ENCODE measurements around the gene CIRBP. TPM values are rescaled to one million over a fixed set of nuclear protein-coding genes. Genes with fewer than 3 reads are reported as not detected.
A peak's percentile ranks its signal among the peaks of the same experiment; 100 is the strongest.

Gene CIRBP
- total and polyA plus RNA-seq, 9 of the 15 experiments (the other 6 are each of a cell fraction or from before 2014, with no cell fraction given): 20.5 to 327 (median 176) TPM

GRCh38 chr19:1274852-1275259, 5.7 kb downstream of the CIRBP start (continued):
- TF ChIP-seq ZHX1 (conservative IDR thresholded peaks at IDR 0.05; ENCODE audit: low read length): no peak
- peak; percentile 13 for TF ChIP-seq U2AF1 (optimal IDR thresholded peaks at IDR 0.05; ENCODE audit: low read depth, low read length)
- no peak for TF ChIP-seq ZNF436 (CRISPR knock-in tag; IDR thresholded peaks at IDR 0.05)
- peak; percentile 53 for TF ChIP-seq ARHGAP35 (IDR thresholded peaks at IDR 0.05; ENCODE audit: partially characterized antibody)
- TF ChIP-seq MXI1 (IDR thresholded peaks at IDR 0.05; ENCODE audit: low read depth, low read length): no peak; the same call in 1 of the 2 replicates
- no peak for TF ChIP-seq ZNF316 (IDR thresholded peaks at IDR 0.05)
- TF ChIP-seq TGIF2 (CRISPR knock-in tag; IDR thresholded peaks at IDR 0.05): 0 out of 2 replicates have a peak, but pooled peaks have one; percentile 28
- TF ChIP-seq ZNF3 (CRISPR knock-in tag; IDR thresholded peaks at IDR 0.05): no peak
- peak; percentile 24; the same call in 1 of the 2 replicates for TF ChIP-seq TOE1 (IDR thresholded peaks at IDR 0.05; ENCODE audit: borderline replicate concordance)
- no peak for TF ChIP-seq TOE1 (CRISPR knock-in tag; IDR thresholded peaks at IDR 0.05; ENCODE audit: borderline replicate concordance, low read depth)
- TF ChIP-seq CSDE1 (IDR thresholded peaks at IDR 0.05): no peak
- TF ChIP-seq, protein P1, sequence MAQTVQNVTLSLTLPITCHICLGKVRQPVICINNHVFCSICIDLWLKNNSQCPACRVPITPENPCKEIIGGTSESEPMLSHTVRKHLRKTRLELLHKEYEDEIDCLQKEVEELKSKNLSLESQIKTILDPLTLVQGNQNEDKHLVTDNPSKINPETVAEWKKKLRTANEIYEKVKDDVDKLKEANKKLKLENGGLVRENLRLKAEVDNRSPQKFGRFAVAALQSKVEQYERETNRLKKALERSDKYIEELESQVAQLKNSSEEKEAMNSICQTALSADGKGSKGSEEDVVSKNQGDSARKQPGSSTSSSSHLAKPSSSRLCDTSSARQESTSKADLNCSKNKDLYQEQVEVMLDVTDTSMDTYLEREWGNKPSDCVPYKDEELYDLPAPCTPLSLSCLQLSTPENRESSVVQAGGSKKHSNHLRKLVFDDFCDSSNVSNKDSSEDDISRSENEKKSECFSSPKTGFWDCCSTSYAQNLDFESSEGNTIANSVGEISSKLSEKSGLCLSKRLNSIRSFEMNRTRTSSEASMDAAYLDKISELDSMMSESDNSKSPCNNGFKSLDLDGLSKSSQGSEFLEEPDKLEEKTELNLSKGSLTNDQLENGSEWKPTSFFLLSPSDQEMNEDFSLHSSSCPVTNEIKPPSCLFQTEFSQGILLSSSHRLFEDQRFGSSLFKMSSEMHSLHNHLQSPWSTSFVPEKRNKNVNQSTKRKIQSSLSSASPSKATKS (CRISPR knock-in tag; IDR thresholded peaks at IDR 0.05): no peak
- no peak for TF ChIP-seq JUNB (CRISPR knock-in tag; conservative IDR thresholded peaks at IDR 0.05)
- TF ChIP-seq, protein P2, sequence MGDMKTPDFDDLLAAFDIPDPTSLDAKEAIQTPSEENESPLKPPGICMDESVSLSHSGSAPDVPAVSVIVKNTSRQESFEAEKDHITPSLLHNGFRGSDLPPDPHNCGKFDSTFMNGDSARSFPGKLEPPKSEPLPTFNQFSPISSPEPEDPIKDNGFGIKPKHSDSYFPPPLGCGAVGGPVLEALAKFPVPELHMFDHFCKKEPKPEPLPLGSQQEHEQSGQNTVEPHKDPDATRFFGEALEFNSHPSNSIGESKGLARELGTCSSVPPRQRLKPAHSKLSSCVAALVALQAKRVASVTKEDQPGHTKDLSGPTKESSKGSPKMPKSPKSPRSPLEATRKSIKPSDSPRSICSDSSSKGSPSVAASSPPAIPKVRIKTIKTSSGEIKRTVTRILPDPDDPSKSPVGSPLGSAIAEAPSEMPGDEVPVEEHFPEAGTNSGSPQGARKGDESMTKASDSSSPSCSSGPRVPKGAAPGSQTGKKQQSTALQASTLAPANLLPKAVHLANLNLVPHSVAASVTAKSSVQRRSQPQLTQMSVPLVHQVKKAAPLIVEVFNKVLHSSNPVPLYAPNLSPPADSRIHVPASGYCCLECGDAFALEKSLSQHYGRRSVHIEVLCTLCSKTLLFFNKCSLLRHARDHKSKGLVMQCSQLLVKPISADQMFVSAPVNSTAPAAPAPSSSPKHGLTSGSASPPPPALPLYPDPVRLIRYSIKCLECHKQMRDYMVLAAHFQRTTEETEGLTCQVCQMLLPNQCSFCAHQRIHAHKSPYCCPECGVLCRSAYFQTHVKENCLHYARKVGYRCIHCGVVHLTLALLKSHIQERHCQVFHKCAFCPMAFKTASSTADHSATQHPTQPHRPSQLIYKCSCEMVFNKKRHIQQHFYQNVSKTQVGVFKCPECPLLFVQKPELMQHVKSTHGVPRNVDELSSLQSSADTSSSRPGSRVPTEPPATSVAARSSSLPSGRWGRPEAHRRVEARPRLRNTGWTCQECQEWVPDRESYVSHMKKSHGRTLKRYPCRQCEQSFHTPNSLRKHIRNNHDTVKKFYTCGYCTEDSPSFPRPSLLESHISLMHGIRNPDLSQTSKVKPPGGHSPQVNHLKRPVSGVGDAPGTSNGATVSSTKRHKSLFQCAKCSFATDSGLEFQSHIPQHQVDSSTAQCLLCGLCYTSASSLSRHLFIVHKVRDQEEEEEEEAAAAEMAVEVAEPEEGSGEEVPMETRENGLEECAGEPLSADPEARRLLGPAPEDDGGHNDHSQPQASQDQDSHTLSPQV (IDR thresholded peaks at IDR 0.05): peak; percentile 73; the same call in 1 of the 2 replicates
- 0 out of 2 replicates have a peak, but pooled peaks have one; percentile 30 for TF ChIP-seq HLTF (IDR thresholded peaks at IDR 0.05)
- no peak; the same call in 1 of the 2 replicates for TF ChIP-seq BHLHE40 (IDR thresholded peaks at IDR 0.05; ENCODE audit: low read length)
- TF ChIP-seq E2F8 (IDR thresholded peaks at IDR 0.05; ENCODE audit: low read depth, partially characterized antibody): peak; percentile 81

All from K562 (cell line).